ENCODE results near the gene TMEM120B. TPM values are rescaled to one million over a fixed set of nuclear protein-coding genes. Genes with fewer than 3 reads are reported as not detected.

Gene TMEM120B
- total and polyA plus RNA-seq, 2 of the 13 experiments (the other 11 are each of a cell fraction or from before 2014, with no cell fraction given), result 7.1 to 12.9 TPM

DNA sequence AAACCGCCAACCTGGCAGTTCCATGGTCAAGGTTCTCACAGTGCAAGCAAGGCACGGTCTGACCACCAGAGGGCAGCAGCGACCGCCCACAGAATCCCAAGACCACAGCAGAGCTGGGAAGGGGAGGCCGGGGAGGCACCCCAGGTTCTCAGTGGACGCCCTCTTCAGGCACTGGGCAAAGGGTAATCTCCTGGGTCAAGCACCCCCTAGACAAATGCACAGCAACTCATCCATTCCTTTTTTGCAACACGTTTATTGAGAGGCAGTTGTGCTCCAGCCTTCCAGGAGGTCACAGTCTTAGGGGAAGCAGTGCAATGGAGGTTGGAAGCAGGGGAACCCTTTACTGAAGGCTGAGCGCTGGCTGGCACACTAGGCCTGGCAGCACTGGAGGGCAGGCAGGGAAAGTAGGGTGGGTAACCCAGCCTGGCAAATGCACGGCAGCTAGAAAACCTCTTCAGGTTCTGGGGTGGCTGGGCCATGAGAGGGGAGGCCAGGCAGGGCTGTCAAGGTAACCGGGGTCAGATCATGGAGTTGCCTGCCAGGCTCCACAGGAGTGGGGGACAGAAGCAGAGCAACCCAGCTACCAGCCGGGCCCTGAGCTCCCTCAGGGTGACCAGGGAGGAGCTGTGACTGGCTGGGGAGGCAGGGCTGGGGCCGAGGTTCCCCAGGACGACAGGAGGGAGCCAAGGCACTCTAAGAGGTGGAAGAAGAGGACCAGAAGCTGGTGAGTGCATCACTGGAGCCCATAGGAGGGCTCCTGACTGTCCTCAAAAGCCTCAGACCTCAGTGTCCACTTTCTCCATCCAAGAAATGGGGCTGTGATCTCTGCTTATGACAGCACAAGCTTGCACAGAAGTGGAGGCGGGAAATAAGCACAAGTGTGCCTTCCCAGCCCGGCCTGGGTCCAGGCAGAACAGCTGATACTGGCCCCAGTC lies 82.7 kb downstream of the TMEM120B start (continued):
- TF ChIP-seq ZNF318 (CRISPR knock-in tag; IDR thresholded peaks at IDR 0.05) (no peak), KLF11 (CRISPR knock-in tag; IDR thresholded peaks at IDR 0.05) (no peak), ZNF546 (CRISPR knock-in tag; conservative IDR thresholded peaks at IDR 0.05) (no peak), ZNF572 (CRISPR knock-in tag; IDR thresholded peaks at IDR 0.05) (no peak), ARNT2 (CRISPR knock-in tag; IDR thresholded peaks at IDR 0.05; ENCODE audit: low read depth) (no peak), ZNF644 (CRISPR knock-in tag; IDR thresholded peaks at IDR 0.05; ENCODE audit: low read depth) (no peak), TOE1 (CRISPR knock-in tag; IDR thresholded peaks at IDR 0.05) (no peak), TGIF2 (CRISPR knock-in tag; IDR thresholded peaks at IDR 0.05) (no peak), ZNF382 (CRISPR knock-in tag; IDR thresholded peaks at IDR 0.05; ENCODE audit: borderline replicate concordance) (no peak), ZNF691 (CRISPR knock-in tag; IDR thresholded peaks at IDR 0.05; ENCODE audit: borderline replicate concordance, low read depth) (no peak), YEATS4 (CRISPR knock-in tag; IDR thresholded peaks at IDR 0.05; ENCODE audit: borderline replicate concordance) (no peak), GTF3A (CRISPR knock-in tag; conservative IDR thresholded peaks at IDR 0.05) (no peak), ZNF441 (CRISPR knock-in tag; IDR thresholded peaks at IDR 0.05; ENCODE audit: borderline replicate concordance) (no peak), ETS1 (CRISPR knock-in tag; IDR thresholded peaks at IDR 0.05) (no peak), YEATS2 (CRISPR knock-in tag; IDR thresholded peaks at IDR 0.05; ENCODE audit: borderline replicate concordance) (no peak), ZNF281 (CRISPR knock-in tag; IDR thresholded peaks at IDR 0.05; ENCODE audit: borderline replicate concordance) (peak; percentile 34; the same call in 1 of the 2 replicates)
